ENCODE results near the gene COL16A1. TPM values are rescaled to one million over a fixed set of nuclear protein-coding genes. Genes with fewer than 3 reads are reported as not detected.

Gene COL16A1
- total RNA-seq, 1 experiment from 2014 or later, result 6.2 TPM

GRCh38 chr1:31648641-31649357 is 55.0 kb downstream of the COL16A1 start:
- Histone ChIP-seq H2BK15ac (ENCODE audit: low read depth, low read length) (no peak overlapping the region), H3K23ac (ENCODE audit: insufficient read length, low read depth, low read length) (no peak overlapping the region), H3K79me1 (ENCODE audit: insufficient read depth, low read depth, low read length, poor library complexity, severe bottlenecking) (no peaks in the 10 kb centered on the region), H3K27me3 (ENCODE audit: insufficient read depth, low read length) (no peaks in the 10 kb centered on the region), H3K23me2 (ENCODE audit: insufficient read length, low read depth, low read length, poor library complexity, severe bottlenecking) (peaks cover 4% of the 10 kb centered on the region), H3K4ac (ENCODE audit: low read depth, low read length) (no peak overlapping the region), H2AFZ (ENCODE audit: low read length) (no peak overlapping the region), H2AK5ac (ENCODE audit: insufficient read length, low read length) (no peak overlapping the region), H3K56ac (ENCODE audit: insufficient read length, low read depth, low read length) (no peak overlapping the region), H3K4me1 (ENCODE audit: insufficient read depth, low read length) (no peaks in the 10 kb centered on the region; the same call in 1 of the 2 replicates), H2BK5ac (ENCODE audit: insufficient read length, low read length) (no peak overlapping the region), H4K5ac (ENCODE audit: insufficient read length, low read depth, low read length) (no peak overlapping the region), H2BK12ac (ENCODE audit: insufficient read length, low read depth, low read length) (no peak overlapping the region), H2BK20ac (ENCODE audit: low read depth, low read length, poor library complexity, severe bottlenecking) (no peak overlapping the region), H3K4me2 (ENCODE audit: insufficient read depth, insufficient read length, low read length) (no peak overlapping the region), H3K79me2 (ENCODE audit: insufficient read depth, low read length) (peaks cover 2% of the 10 kb centered on the region; the same call in 1 of the 2 replicates), H2BK120ac (ENCODE audit: low read depth, low read length, poor library complexity, severe bottlenecking) (no peak overlapping the region), H4K20me1 (ENCODE audit: control insufficient read depth, insufficient read depth, insufficient read length) (no peaks in the 10 kb centered on the region), H3K14ac (ENCODE audit: insufficient read depth, low read length) (no peak overlapping the region), H3K18ac (ENCODE audit: insufficient read length, low read depth, low read length) (no peak overlapping the region), H4K91ac (ENCODE audit: insufficient read length, low read depth, low read length) (no peak overlapping the region), H3T11ph (ENCODE audit: low read length) (no peak overlapping the region), H3K9me3 (ENCODE audit: control insufficient read depth, low read depth, low read length) (no peaks in the 10 kb centered on the region), H4K8ac (replicated peaks; ENCODE audit: insufficient read length, low read depth, low read length) (no peak overlapping the region), H3K9ac (ENCODE audit: extremely low read depth, insufficient read length, low read length) (no peak overlapping the region), H3K27ac (ENCODE audit: insufficient read length, low read depth, low read length) (no peak overlapping the region)
- no CpG with 5 or more reads among the region's 9 CpGs for WGBS (ENCODE audit: extremely low coverage, insufficient read length, low lambda C conversion rate)
- Mint-ChIP-seq H3K27ac (no peak overlapping the region), H3K36me3 (ENCODE audit: insufficient read depth in 1 of 3, low read depth in 3 of 3) (no peaks in the 10 kb centered on the region), H3K4me3 (no peak overlapping the region), H3K9me3 (no peaks in the 10 kb centered on the region), H3K27me3 (ENCODE audit: low read depth) (peaks cover 5% of the 10 kb centered on the region), H3K4me1 (peaks cover 9 to 10% of the 10 kb centered on the region in 2 experiments)
- no peak for DNase-seq
- TF ChIP-seq CTCF (conservative IDR thresholded peaks at IDR 0.05), result no peak

Measured in H9 (cell line).